Activated CD4-positive, alpha-beta T cell treated with anti-CD3 and anti-CD28 coated beads, Interleukin-2, amount 10 ng/mL, durations not matched to agents 7 days and 5 days (primary cell): Measurements from ENCODE around the gene INPP5J. TPM values are rescaled to one million over a fixed set of nuclear protein-coding genes. Genes with fewer than 3 reads are reported as not detected.
A peak's percentile ranks its signal among the peaks of the same experiment; 100 is the strongest.

Experiments used
- CTCF ChIA-PET: fragments of 350-600 bp; sonication (Branson Sonifier 250); formaldehyde crosslinking; loops from one replicate; lab custom pipeline; 2021; ENCODE audit warnings: antibody characterized with exemption; lab: Charles Lee
- POLR2A ChIA-PET: fragments of 350-600 bp; sonication (Branson Sonifier 250); formaldehyde crosslinking; loops from one replicate; lab custom pipeline; 2021; ENCODE audit warnings: antibody characterized with exemption; lab: Charles Lee
- DNase-seq: peaks from one replicate; pipeline ENCODE4 v3.0.0-alpha.2; 2020
- H3K27ac Mint-ChIP-seq: one replicate; pipeline ENCODE4 v1.8.0; 2021; ENCODE audit warnings: mild to moderate bottlenecking, moderate library complexity, mixed read lengths
- H3K27me3 Mint-ChIP-seq: one replicate; pipeline ENCODE4 v1.8.0; 2021; ENCODE audit warnings: mixed read lengths
- H3K36me3 Mint-ChIP-seq: one replicate; pipeline ENCODE4 v1.8.0; 2021; ENCODE audit warnings: low read depth, mixed read lengths
- H3K4me1 Mint-ChIP-seq: one replicate; pipeline ENCODE4 v1.8.0; 2021; ENCODE audit warnings: mixed read lengths
- H3K4me3 Mint-ChIP-seq: one replicate; pipeline ENCODE4 v1.8.0; 2021; ENCODE audit warnings: mild to moderate bottlenecking, moderate library complexity, mixed read lengths
- H3K9me3 Mint-ChIP-seq: one replicate; pipeline ENCODE4 v1.8.0; 2021; ENCODE audit warnings: mixed read lengths
- total RNA-seq, 2 experiments: library from RNA; stranded (reverse); gene quantifications; one replicate each; pipeline ENCODE4 v1.2.3, GENCODE V29; 2021

The INPP5J gene
- total RNA-seq, 2 experiments from 2014 or later, result not detected

GRCh38 chr22:31082606-31083376 lies 40.0 kb upstream of the INPP5J start:
- ChIA-PET POLR2A (interaction anchor here (0.6 kb wide), 1 partner anchor 200 kb away, joined by 3 read pairs; no protein-coding TSS in a partner anchor), CTCF (interaction anchor here (0.8 to 1.9 kb wide), 5 partner anchors 11 to 328 kb away, joined by 3 to 6 read pairs (median 3); partner anchors contain the start of genes MORC2, SELENOM and TUG1)
- Mint-ChIP-seq H3K27ac (no peak overlapping the region), H3K4me3 (peak overlapping the region; percentile 86), H3K36me3 (no peaks in the 10 kb centered on the region), H3K9me3 (no peaks in the 10 kb centered on the region), H3K4me1 (peaks cover 35% of the 10 kb centered on the region), H3K27me3 (no peaks in the 10 kb centered on the region)
- DNase-seq, result peak; percentile 59

DNA sequence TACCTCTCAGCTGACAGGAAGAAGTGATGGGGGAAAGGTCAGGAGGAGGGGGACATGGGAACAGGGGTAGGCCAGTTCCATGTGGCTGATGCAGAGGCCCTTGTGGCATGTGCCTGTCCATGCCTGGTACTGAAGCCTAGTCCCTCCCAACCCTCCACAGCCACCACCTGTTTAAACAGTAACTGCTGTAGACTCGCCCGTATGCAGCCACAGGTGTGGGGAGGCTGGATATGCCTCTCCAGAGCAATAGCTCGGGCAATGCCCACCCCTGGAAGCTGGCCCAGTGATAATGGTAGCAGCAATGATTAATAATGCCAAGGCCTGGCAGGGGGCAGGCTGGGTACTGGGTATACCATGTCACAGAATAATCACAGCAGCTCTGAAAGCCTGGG lies 39.4 kb upstream of the INPP5J start:
- no peak for DNase-seq
- ChIA-PET POLR2A (no interaction called here), CTCF (interaction anchor here (0.8 to 1.9 kb wide), 7 partner anchors 11 to 328 kb away, joined by 3 to 6 read pairs (median 3); partner anchors contain the start of genes MORC2, SELENOM and TUG1)
- Mint-ChIP-seq H3K27me3 (no peaks in the 10 kb centered on the region), H3K4me3 (peak overlapping the region; percentile 86), H3K36me3 (no peaks in the 10 kb centered on the region), H3K9me3 (no peaks in the 10 kb centered on the region), H3K4me1 (peaks cover 35% of the 10 kb centered on the region), H3K27ac (no peak overlapping the region)

GRCh38 chr22:31083923-31084810 lies 38.6 kb upstream of the INPP5J start:
- ChIA-PET POLR2A (interaction anchor here (0.8 kb wide), 1 partner anchor 115 kb away, joined by 3 read pairs; the partner anchor contains the start of genes MORC2 and TUG1), CTCF (interaction anchor here (0.8 to 2.8 kb wide), 18 partner anchors 11 to 417 kb away, joined by 3 to 32 read pairs (median 4); partner anchors contain the start of genes DUSP18, MORC2, SELENOM and TUG1)
- H3K27me3 Mint-ChIP-seq, result no peaks in the 10 kb centered on the region
- H3K27ac Mint-ChIP-seq, result peak overlapping the region; percentile 82
- H3K36me3 Mint-ChIP-seq, result peaks cover 2% of the 10 kb centered on the region
- DNase-seq, result no peak
- no peaks in the 10 kb centered on the region for H3K9me3 Mint-ChIP-seq
- H3K4me3 Mint-ChIP-seq, result peak overlapping the region; percentile 76
- H3K4me1 Mint-ChIP-seq, result peaks cover 35% of the 10 kb centered on the region

GRCh38 chr22:31084811-31085492 lies 37.8 kb upstream of the INPP5J start:
- peak overlapping the region; percentile 76 for H3K4me3 Mint-ChIP-seq
- H3K27ac Mint-ChIP-seq, result peak overlapping the region; percentile 86
- no peaks in the 10 kb centered on the region for H3K9me3 Mint-ChIP-seq
- peaks cover 35% of the 10 kb centered on the region for H3K4me1 Mint-ChIP-seq
- ChIA-PET CTCF (interaction anchor here (0.9 to 2.8 kb wide), 21 partner anchors 10 to 447 kb away, joined by 3 to 32 read pairs (median 4); partner anchors contain the start of genes DUSP18, LIMK2, MORC2 and SELENOM), POLR2A (interaction anchor here (0.8 kb wide), 1 partner anchor 116 kb away, joined by 3 read pairs; the partner anchor contains the start of genes MORC2 and TUG1)
- no peaks in the 10 kb centered on the region for H3K27me3 Mint-ChIP-seq
- DNase-seq, result peak; percentile 89
- peaks cover 2% of the 10 kb centered on the region for H3K36me3 Mint-ChIP-seq

DNA sequence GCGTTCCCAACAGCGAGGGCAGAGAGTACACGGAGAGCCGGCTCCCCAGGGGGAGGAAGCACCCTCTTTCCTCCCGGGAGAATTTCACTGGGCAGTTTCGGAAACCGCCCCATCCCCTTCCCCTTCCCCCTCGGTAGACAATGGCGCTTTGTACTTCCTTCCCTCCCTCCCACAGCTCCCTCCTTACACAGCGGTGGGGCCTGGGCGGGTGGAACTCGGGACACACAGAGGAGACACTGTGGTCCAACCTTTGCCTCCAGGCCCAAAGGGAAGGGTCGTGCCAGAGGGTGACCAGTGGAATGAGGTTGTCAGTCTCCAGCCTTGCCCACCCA lies 37.3 kb upstream of the INPP5J start:
- Mint-ChIP-seq H3K4me3 (peak overlapping the region; percentile 76), H3K27me3 (no peaks in the 10 kb centered on the region), H3K9me3 (no peaks in the 10 kb centered on the region), H3K36me3 (peaks cover 2% of the 10 kb centered on the region), H3K27ac (peak overlapping the region; percentile 86), H3K4me1 (peaks cover 34% of the 10 kb centered on the region)
- no peak for DNase-seq
- ChIA-PET CTCF (interaction anchor here (0.9 to 2.8 kb wide), 16 partner anchors 10 to 447 kb away, joined by 3 to 32 read pairs (median 4); partner anchors contain the start of genes LIMK2, MORC2, SELENOM and TUG1), POLR2A (no interaction called here)

- peak overlapping the region; percentile 41 for H3K27ac Mint-ChIP-seq
- CTCF ChIA-PET, result interaction anchor here (0.9 to 2.8 kb wide), 7 partner anchors 9 to 204 kb away, joined by 3 to 32 read pairs (median 8); partner anchors contain the start of genes LIMK2, MORC2, SELENOM and TUG1
- no peaks in the 10 kb centered on the region for H3K9me3 Mint-ChIP-seq
- H3K4me1 Mint-ChIP-seq, result peaks cover 31% of the 10 kb centered on the region
- DNase-seq, result no peak
- H3K4me3 Mint-ChIP-seq, result peak overlapping the region; percentile 76
- POLR2A ChIA-PET, result no interaction called here
- peaks cover 2% of the 10 kb centered on the region for H3K36me3 Mint-ChIP-seq
- no peaks in the 10 kb centered on the region for H3K27me3 Mint-ChIP-seq
Observed at GRCh38 chr22:31085928-31086327, 36.8 kb upstream of the INPP5J start.

DNA sequence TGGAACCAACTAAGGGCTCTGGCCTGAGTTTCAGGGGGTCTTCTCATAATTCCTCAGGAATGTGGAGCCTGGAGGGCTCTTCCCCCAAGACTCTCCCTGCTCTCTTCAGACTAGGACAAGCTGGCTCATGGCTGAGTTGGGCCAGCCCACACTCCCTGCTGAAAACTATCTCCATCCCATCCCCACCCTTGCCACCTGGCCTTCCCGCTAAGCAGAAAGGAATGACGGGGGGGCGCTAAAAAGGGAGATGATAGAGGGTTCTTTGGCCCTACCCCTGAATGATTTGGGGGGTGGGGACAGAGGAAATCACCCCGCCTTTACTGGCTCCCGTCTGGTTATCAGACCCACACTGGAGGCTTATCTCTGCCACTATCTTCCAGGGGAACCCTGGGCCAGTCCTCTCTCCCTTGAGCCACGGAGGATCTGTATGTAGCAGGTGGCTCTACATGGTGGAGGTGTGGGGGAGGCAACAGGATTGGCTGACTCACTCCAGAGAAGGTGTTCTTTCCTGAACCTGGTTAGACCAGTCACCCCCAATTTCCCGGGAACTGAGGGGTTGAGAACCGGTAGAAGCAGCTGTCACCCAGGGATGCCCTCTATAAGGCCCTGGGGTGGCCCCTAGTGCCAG lies 35.9 kb upstream of the INPP5J start:
- Mint-ChIP-seq H3K27me3 (no peaks in the 10 kb centered on the region), H3K36me3 (peaks cover 2% of the 10 kb centered on the region), H3K27ac (no peak overlapping the region), H3K9me3 (no peaks in the 10 kb centered on the region), H3K4me1 (peaks cover 27% of the 10 kb centered on the region), H3K4me3 (no peak overlapping the region)
- DNase-seq, result no peak
- ChIA-PET POLR2A (no interaction called here), CTCF (interaction anchor here (1.6 to 2.8 kb wide), 2 partner anchors 8 to 151 kb away, joined by 3 to 32 read pairs; no protein-coding TSS in a partner anchor)

GRCh38 chr22:31087744-31088215 lies 35.0 kb upstream of the INPP5J start:
- Mint-ChIP-seq H3K36me3 (peaks cover 2% of the 10 kb centered on the region), H3K9me3 (no peaks in the 10 kb centered on the region), H3K4me1 (peaks cover 17% of the 10 kb centered on the region), H3K27me3 (no peaks in the 10 kb centered on the region), H3K4me3 (no peak overlapping the region), H3K27ac (no peak overlapping the region)
- CTCF ChIA-PET, result interaction anchor here (0.9 to 1.6 kb wide), 2 partner anchors 11 to 203 kb away, joined by 3 to 4 read pairs; no protein-coding TSS in a partner anchor
- POLR2A ChIA-PET, result no interaction called here
- no peak for DNase-seq

DNA sequence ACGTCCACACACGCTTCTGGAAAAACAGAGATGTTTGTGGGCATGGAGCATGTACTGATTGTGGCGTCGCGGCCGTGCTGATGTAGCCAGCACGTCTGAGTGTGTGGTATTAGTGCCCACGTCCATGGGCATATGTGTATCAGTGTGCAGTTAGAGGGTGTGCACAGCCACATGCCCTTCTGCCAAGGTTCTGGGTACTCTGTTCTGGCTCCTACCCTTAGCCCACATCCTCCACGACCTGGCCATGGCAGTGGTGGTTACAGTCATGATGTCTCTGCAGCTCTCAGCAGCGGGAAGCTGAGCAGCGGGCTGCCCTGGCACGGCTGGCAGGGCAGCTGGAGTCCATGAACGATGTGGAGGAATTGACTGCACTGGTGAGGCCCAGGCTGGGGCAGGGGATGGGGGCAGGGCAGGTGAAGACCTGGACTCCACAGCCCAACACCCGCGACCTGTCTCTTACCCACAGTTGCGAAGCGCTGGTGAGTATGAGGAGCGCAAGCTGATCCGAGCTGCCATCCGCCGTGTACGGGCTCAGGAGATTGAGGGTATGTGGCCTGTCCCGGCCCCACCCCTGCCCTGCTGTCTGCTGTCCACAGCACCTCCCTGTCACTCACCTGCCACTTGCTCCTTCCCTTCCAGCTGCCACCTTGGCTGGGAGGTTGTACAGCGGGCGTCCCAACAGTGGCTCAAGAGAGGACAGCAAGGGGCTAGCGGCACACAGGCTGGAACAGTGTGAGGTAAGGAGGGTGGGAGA lies 34.4 kb upstream of the INPP5J start:
- H3K27ac Mint-ChIP-seq, result no peak overlapping the region
- peaks cover 11% of the 10 kb centered on the region for H3K4me1 Mint-ChIP-seq
- H3K4me3 Mint-ChIP-seq, result no peak overlapping the region
- DNase-seq, result no peak
- no peaks in the 10 kb centered on the region for H3K9me3 Mint-ChIP-seq
- H3K27me3 Mint-ChIP-seq, result no peaks in the 10 kb centered on the region
- POLR2A ChIA-PET, result no interaction called here
- H3K36me3 Mint-ChIP-seq, result peaks cover 2% of the 10 kb centered on the region
- CTCF ChIA-PET, result interaction anchor here (0.9 to 1.6 kb wide), 2 partner anchors 11 to 202 kb away, joined by 3 to 4 read pairs; no protein-coding TSS in a partner anchor

DNA sequence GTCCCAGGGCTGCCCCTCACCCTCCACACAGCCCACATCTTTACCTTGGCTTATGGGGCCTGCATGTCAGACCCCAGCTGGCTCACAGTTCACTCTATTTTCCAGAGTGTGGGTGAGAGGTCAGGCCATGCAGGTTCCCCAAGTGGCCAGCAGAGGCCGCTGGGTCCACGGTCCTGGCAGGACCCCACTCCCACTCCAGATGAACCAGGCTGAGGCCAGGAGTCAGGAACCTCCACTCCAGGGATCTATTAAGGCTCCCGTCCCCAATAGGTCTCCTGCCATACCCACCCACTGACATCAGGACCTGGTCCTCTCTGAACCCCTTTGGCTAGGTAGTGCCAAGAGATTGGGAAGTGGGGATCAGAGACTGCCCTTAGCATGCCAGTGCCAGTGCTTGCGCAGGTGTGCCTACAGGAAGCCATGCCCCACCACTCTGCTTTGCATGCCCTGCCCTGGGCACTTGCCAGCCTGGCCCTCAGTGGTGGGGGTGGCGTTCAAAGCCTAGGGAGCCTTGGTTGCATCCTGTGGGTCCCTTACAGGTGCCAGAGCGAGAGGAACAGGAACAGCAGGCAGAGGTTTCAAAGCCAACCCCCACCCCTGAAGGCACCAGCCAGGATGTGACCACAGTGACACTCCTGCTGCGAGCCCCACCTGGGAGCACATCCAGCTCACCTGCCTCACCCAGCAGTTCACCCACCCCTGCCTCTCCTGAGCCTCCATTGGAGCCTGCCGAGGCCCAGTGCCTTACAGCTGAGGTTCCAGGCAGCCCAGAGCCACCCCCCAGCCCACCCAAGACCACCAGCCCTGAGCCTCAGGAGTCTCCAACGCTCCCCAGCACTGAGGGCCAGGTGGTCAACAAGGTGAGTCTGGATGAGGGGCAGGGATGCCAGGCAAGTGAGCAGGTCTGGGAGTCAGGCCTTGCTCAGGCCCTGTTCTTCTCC lies 33.3 kb upstream of the INPP5J start:
- H3K27ac Mint-ChIP-seq, result peak overlapping the region; percentile 64
- H3K9me3 Mint-ChIP-seq, result no peaks in the 10 kb centered on the region
- H3K27me3 Mint-ChIP-seq, result no peaks in the 10 kb centered on the region
- peak; percentile 28 for DNase-seq
- no peak overlapping the region for H3K4me3 Mint-ChIP-seq
- H3K4me1 Mint-ChIP-seq, result peaks cover under 1% of the 10 kb centered on the region
- POLR2A ChIA-PET, result no interaction called here
- H3K36me3 Mint-ChIP-seq, result peaks cover 2% of the 10 kb centered on the region
- CTCF ChIA-PET, result interaction anchor here (1.6 kb wide), 1 partner anchor 201 kb away, joined by 4 read pairs; no protein-coding TSS in a partner anchor
